HepG2 (cell line): Measurements from ENCODE around the gene ZMIZ1. TPM values are rescaled to one million over a fixed set of nuclear protein-coding genes. Genes with fewer than 3 reads are reported as not detected.

Experiments
- HNRNPK ChIP-seq: fragments of 200-400 bp; formaldehyde crosslinking; IDR thresholded peaks from 2 replicates; pipeline ENCODE4 v1.6.1; 2018; ENCODE audit warnings: low read length, low read depth, moderate library complexity, mild to moderate bottlenecking; ENCODE audit not compliant: poor library complexity, severe bottlenecking
- KMT2A ChIP-seq: sonication (generic); formaldehyde crosslinking; IDR thresholded peaks from 2 replicates; pipeline ENCODE4 v1.4.0; 2020; ENCODE audit warnings: missing genetic modification reagents
- MED8 ChIP-seq: sonication (generic); formaldehyde crosslinking; IDR thresholded peaks from 2 replicates; pipeline ENCODE4 v1.8.1; 2023; ENCODE audit warnings: mild to moderate bottlenecking, missing genetic modification reagents; ENCODE audit not compliant: insufficient replicate concordance
- MXI1 ChIP-seq: IDR thresholded peaks from 3 replicates; pipeline ENCODE4 v1.6.1; 2012; ENCODE audit warnings: low read depth, low read length, inconsistent platforms, borderline replicate concordance
- NR2F6 ChIP-seq, 2 experiments: IDR thresholded peaks; 2 replicates each; pipeline ENCODE4 v1.6.1; 2016; ENCODE audit warnings: antibody characterized with exemption in 1 of 2, mild to moderate bottlenecking in 1 of 2
- NRL ChIP-seq: sonication (generic); formaldehyde crosslinking; IDR thresholded peaks from 2 replicates; pipeline ENCODE4 v1.5.0; 2020; ENCODE audit warnings: missing genetic modification reagents, mild to moderate bottlenecking, moderate library complexity, borderline replicate concordance
- PATZ1 ChIP-seq: sonication (generic); formaldehyde crosslinking; IDR thresholded peaks from 2 replicates; pipeline ENCODE4 v1.4.0; 2020; ENCODE audit warnings: missing genetic modification reagents
- PBX3 ChIP-seq: sonication (generic); formaldehyde crosslinking; IDR thresholded peaks from 2 replicates; pipeline ENCODE4 v1.8.1; 2023; ENCODE audit warnings: missing genetic modification reagents, inconsistent platforms, borderline replicate concordance
- PRDM15 ChIP-seq: sonication (generic); formaldehyde crosslinking; IDR thresholded peaks from 2 replicates; pipeline ENCODE4 v1.4.0; 2020; ENCODE audit warnings: missing genetic modification reagents
- RBM39 ChIP-seq: fragments of 200-400 bp; formaldehyde crosslinking; IDR thresholded peaks from one replicate; pipeline ENCODE4 v1.6.1; 2018; ENCODE audit warnings: antibody characterized with exemption, mild to moderate bottlenecking, low read depth, low read length; ENCODE audit not compliant: poor library complexity, severe bottlenecking
- ZBTB20 ChIP-seq: sonication (generic); formaldehyde crosslinking; IDR thresholded peaks from 2 replicates; pipeline ENCODE4 v1.8.1; 2023; ENCODE audit warnings: missing genetic modification reagents, low read depth, mild to moderate bottlenecking, borderline replicate concordance
- ZEB1 ChIP-seq: IDR thresholded peaks from 2 replicates; pipeline ENCODE4 v1.6.1; 2012; ENCODE audit warnings: mild to moderate bottlenecking, low read depth, inconsistent platforms; ENCODE audit not compliant: insufficient replicate concordance
- ZMAT5 ChIP-seq: sonication (generic); formaldehyde crosslinking; IDR thresholded peaks from 2 replicates; pipeline ENCODE4 v1.5.0; 2020; ENCODE audit warnings: mild to moderate bottlenecking, low read depth, missing genetic modification reagents, borderline replicate concordance
- ZMYM2 ChIP-seq: sonication (generic); formaldehyde crosslinking; IDR thresholded peaks from 2 replicates; pipeline ENCODE4 v1.8.0; 2022; ENCODE audit warnings: mild to moderate bottlenecking, missing genetic modification reagents
- ZMYM3 ChIP-seq: sonication (generic); formaldehyde crosslinking; IDR thresholded peaks from 2 replicates; pipeline ENCODE4 v1.5.1; 2020; ENCODE audit warnings: mild to moderate bottlenecking, missing genetic modification reagents
- ZSCAN21 ChIP-seq: sonication (generic); formaldehyde crosslinking; IDR thresholded peaks from 2 replicates; pipeline ENCODE4 v1.8.0; 2022; ENCODE audit warnings: mild to moderate bottlenecking, missing genetic modification reagents, moderate library complexity, borderline replicate concordance
- ZZZ3 ChIP-seq: sonication (generic); formaldehyde crosslinking; IDR thresholded peaks from 2 replicates; pipeline ENCODE4 v1.4.0; 2020; ENCODE audit warnings: missing genetic modification reagents, mild to moderate bottlenecking, borderline replicate concordance
- polyA plus RNA-seq, 8 experiments: library from polyadenylated mRNA; depleted of rRNA in 3 of 8; stranded (reverse) in 7 of 8; unstranded in 1 of 8; fragments of >200 nt; fragmentation: Illumina TruSeq in 4 of 8; extraction: Trizol in 4 of 8; gene quantifications; 2 replicates each; pipeline versions ENCODE4 v1.2.1 to v1.2.3, GENCODE V29; 2011 to 2016; ENCODE audit warnings: low read depth in 4 of 8, missing spikeins in 1 of 8, mixed read lengths in 1 of 8; ENCODE audit not compliant: insufficient read depth in 1 of 8
- total RNA-seq, 5 experiments: library from RNA; depleted of rRNA; stranded (reverse); fragments of >200 nt; fragmentation: Illumina TruSeq; extraction: Trizol; gene quantifications; 2 replicates each; pipeline ENCODE4 v1.2.3, GENCODE V29; 2016; ENCODE audit warnings: low read depth in 1 of 5
- TF ChIP-seq, protein P1 (sequence below): sonication (generic); formaldehyde crosslinking; IDR thresholded peaks from 2 replicates; pipeline ENCODE4 v1.8.0; 2022; ENCODE audit warnings: mild to moderate bottlenecking, missing genetic modification reagents; ENCODE audit not compliant: insufficient replicate concordance

The ZMIZ1 gene
- total and polyA plus RNA-seq, 2 of the 13 experiments (the other 11 are each of a cell fraction or from before 2014, with no cell fraction given), result 5.3 to 10.2 TPM

DNA sequence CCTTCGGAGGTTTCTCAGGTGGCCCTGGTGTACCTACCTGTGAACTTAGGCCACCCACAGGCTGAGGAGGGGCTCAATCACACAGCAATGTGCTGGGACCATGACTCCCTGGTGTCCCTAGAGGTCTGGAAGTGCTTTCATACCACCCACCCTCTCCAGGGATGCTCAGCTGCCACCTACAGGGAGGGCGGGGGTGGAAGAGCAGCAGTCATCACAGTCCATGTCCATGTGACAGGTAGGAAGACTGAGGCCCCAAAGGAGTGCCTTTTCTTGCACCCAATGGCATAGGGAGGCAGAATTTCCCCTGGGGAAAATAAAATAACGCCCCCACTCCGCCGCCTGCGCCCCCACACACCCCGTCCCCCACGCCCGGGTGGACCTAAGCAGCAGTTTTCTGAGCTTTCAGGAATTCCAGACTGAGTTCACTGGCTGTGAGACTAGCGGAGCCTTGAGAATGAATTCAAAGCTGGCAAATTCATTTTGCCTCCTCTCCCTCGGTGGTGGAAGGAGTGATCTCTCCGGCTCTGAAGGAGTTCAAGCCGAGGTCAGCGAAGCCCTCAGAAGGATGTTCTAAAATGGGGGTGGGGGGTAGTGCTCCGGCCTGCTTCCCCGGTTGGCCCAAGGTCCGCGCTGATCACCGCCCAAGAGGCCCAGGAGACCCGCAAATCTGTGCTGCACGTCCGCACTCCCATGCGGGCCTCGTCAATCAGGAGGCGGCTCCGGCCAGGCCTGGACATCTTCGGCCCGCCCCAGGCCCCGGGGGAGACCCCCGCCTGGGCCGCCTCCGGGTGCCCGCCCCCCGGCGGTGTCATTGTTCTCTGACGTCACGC, 2.1 kb upstream of the ZMIZ1 start (continued):
- TF ChIP-seq PRDM15 (CRISPR knock-in tag) (0 out of 2 replicates have a peak, but pooled peaks have one; percentile 30), RBM39 (peak; percentile 6), ZMAT5 (CRISPR knock-in tag) (no peak), MED8 (CRISPR knock-in tag) (no peak), ZZZ3 (CRISPR knock-in tag) (no peak), MXI1 (peak; percentile 70; the same call in 1 of the 3 replicates), KMT2A (CRISPR knock-in tag) (no peak), ZBTB20 (no peak), ZMYM3 (CRISPR knock-in tag) (peak; percentile 98), HNRNPK (peak; percentile 94), ZSCAN21 (CRISPR knock-in tag) (peak; percentile 13; the same call in 1 of the 2 replicates), NRL (CRISPR knock-in tag) (no peak), NR2F6 (IDR thresholded peaks at IDR 0.05) (no peak), NR2F6 (CRISPR knock-in tag; IDR thresholded peaks at IDR 0.05) (peak; percentile 36; the same call in 1 of the 2 replicates), ZMYM2 (CRISPR knock-in tag) (peak; percentile 22; the same call in 1 of the 2 replicates), PATZ1 (peak; percentile 70), ZEB1 (peak; percentile 26), PBX3 (CRISPR knock-in tag) (no peak)
- TF ChIP-seq, protein P1, sequence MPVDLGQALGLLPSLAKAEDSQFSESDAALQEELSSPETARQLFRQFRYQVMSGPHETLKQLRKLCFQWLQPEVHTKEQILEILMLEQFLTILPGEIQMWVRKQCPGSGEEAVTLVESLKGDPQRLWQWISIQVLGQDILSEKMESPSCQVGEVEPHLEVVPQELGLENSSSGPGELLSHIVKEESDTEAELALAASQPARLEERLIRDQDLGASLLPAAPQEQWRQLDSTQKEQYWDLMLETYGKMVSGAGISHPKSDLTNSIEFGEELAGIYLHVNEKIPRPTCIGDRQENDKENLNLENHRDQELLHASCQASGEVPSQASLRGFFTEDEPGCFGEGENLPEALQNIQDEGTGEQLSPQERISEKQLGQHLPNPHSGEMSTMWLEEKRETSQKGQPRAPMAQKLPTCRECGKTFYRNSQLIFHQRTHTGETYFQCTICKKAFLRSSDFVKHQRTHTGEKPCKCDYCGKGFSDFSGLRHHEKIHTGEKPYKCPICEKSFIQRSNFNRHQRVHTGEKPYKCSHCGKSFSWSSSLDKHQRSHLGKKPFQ (CRISPR knock-in tag), result peak; percentile 48
